ENCODE data around the gene GSTCD.

The GSTCD gene

DNA sequence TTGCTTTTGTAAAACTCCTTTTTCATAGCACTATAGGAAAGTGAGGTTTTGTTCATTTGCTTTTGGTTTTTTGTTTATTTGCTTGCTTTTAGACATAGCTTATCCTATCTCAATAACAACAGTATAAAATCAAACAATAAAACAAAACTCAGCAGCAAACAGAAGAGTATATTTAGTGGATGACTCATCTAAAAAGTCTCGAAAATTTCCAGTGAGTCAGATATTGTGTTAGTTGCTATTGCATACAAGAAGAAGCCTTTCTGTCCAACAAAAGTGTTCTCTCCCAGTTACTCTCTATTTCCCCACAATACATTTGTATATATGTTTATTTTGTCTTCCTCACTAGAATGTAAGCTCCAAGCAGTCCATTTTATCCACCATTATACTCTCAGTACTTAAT lies 150.6 kb downstream of the GSTCD start:
- H3K27ac Mint-ChIP-seq: no peak overlapping the region
- H3K36me3 Mint-ChIP-seq: peaks cover 22% of the 10 kb centered on the region
- H3K9me3 Mint-ChIP-seq (ENCODE audit: low read depth): peaks cover 34% of the 10 kb centered on the region
- no peaks in the 10 kb centered on the region for H3K27me3 Mint-ChIP-seq
- H3K4me1 Mint-ChIP-seq (ENCODE audit: low read depth): no peaks in the 10 kb centered on the region
- no peak overlapping the region for H3K4me3 Mint-ChIP-seq

DNA sequence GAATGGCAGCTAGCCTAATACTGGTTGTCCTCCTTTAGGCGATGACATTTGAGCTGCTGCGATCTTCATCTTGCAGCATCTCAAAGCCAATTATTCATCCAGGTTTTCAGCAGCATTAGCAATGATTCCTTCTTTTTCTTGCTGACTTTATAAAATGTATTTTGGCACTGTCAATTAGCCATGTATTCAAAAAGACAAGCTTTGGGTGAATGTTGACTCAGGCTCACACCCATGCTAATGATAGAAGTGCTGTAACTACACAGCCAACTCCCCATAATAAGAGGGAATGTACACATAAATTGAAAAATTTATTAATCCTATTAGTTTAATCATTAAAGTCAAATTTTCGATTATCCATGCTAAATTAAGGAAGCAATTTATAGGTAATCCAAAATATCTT lies 162.4 kb downstream of the GSTCD start:
- H3K4me3 Mint-ChIP-seq: no peak overlapping the region
- H3K4me1 Mint-ChIP-seq (ENCODE audit: low read depth): no peaks in the 10 kb centered on the region
- peaks cover 4% of the 10 kb centered on the region for H3K27me3 Mint-ChIP-seq
- H3K36me3 Mint-ChIP-seq: no peaks in the 10 kb centered on the region
- H3K27ac Mint-ChIP-seq: no peak overlapping the region
- H3K9me3 Mint-ChIP-seq (ENCODE audit: low read depth): peaks cover 8% of the 10 kb centered on the region

DNA sequence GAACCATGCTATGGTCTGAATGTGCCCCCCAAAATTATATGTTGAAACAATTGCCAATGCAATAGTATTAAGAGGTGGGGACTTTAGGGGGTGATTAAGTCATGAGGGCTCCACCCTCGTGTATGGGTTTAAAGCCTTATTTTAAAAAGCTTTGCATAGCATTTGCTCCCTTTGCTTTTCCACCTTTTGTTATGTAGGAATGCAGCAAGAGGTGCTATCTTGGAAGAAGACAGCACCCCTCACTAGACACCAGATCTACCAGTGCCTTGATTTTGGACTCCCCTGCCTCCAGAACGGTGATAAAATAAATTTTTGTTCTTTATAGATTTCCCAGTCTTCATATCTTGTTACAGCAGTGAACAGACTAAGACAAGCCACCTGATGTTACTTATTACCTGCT lies 163.4 kb downstream of the GSTCD start:
- H3K36me3 Mint-ChIP-seq: no peaks in the 10 kb centered on the region
- H3K27me3 Mint-ChIP-seq: peaks cover 4% of the 10 kb centered on the region
- H3K9me3 Mint-ChIP-seq (ENCODE audit: low read depth): peaks cover 4% of the 10 kb centered on the region
- H3K27ac Mint-ChIP-seq: no peak overlapping the region
- H3K4me1 Mint-ChIP-seq (ENCODE audit: low read depth): no peaks in the 10 kb centered on the region
- H3K4me3 Mint-ChIP-seq: no peak overlapping the region

DNA sequence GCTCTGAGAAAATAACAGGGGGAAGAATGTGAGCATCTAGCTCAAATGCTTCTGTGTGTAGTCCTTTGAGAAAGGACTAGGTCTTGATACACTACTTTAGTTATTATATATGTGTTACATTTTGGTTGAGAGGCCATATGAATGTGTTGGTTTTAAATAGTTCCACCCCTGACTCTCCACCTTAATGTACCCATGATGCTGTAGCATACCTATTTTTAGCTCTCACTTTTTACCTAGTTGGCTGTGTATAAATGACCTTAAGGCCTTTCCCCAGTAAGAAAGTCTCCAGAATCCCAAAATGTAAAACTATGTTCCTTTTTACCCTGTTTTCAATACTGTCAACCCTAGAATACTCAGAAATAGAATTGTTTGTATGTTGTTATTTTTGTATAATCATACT lies 166.6 kb downstream of the GSTCD start:
- Mint-ChIP-seq H3K27me3 (no peaks in the 10 kb centered on the region), H3K9me3 (ENCODE audit: low read depth) (no peaks in the 10 kb centered on the region), H3K4me1 (ENCODE audit: low read depth) (no peaks in the 10 kb centered on the region), H3K36me3 (no peaks in the 10 kb centered on the region), H3K27ac (no peak overlapping the region), H3K4me3 (no peak overlapping the region)

DNA sequence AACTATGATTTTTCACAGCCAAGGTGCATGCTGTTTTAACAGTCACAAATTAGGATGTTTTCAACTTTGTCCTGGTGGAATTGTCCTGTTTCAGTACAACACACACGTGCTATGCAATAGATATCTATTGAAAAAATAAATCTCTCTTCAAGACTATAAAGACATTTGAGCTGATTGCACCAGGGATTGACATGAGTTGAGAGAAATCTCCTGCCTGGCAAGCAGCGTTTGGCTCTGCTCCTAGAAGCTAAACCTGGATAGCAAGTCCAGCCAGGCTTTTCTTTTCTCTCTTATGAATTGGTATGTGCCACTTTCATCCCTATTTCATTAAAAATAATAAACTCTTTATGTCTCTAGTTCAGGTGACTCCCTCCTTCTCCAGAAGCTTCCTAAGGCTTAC lies 170.1 kb downstream of the GSTCD start:
- Mint-ChIP-seq H3K27me3 (no peaks in the 10 kb centered on the region), H3K9me3 (ENCODE audit: low read depth) (no peaks in the 10 kb centered on the region), H3K27ac (no peak overlapping the region), H3K36me3 (no peaks in the 10 kb centered on the region), H3K4me3 (no peak overlapping the region), H3K4me1 (ENCODE audit: low read depth) (no peaks in the 10 kb centered on the region)

DNA sequence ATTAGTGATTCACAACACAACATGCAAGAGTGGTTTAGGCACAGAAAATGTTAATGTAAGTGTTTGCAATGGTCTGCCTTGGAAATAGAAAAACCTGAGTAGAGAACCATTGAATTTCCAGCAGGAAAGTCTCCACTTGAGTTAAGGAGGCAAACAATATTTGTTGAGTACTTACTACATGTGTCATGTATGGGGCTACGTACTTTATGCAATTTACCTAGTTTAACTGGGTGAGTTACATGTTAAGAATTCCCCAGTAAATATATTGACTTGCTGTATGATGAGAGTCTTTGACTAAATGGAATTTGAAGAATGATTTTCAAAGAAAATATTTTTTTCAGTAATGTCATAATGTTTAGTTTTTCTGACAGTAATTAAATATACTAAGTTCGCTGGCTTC lies 178.9 kb downstream of the GSTCD start:
- Mint-ChIP-seq H3K4me1 (ENCODE audit: low read depth) (no peaks in the 10 kb centered on the region), H3K27me3 (peaks cover 10% of the 10 kb centered on the region), H3K36me3 (no peaks in the 10 kb centered on the region), H3K4me3 (no peak overlapping the region), H3K9me3 (ENCODE audit: low read depth) (no peaks in the 10 kb centered on the region), H3K27ac (no peak overlapping the region)

DNA sequence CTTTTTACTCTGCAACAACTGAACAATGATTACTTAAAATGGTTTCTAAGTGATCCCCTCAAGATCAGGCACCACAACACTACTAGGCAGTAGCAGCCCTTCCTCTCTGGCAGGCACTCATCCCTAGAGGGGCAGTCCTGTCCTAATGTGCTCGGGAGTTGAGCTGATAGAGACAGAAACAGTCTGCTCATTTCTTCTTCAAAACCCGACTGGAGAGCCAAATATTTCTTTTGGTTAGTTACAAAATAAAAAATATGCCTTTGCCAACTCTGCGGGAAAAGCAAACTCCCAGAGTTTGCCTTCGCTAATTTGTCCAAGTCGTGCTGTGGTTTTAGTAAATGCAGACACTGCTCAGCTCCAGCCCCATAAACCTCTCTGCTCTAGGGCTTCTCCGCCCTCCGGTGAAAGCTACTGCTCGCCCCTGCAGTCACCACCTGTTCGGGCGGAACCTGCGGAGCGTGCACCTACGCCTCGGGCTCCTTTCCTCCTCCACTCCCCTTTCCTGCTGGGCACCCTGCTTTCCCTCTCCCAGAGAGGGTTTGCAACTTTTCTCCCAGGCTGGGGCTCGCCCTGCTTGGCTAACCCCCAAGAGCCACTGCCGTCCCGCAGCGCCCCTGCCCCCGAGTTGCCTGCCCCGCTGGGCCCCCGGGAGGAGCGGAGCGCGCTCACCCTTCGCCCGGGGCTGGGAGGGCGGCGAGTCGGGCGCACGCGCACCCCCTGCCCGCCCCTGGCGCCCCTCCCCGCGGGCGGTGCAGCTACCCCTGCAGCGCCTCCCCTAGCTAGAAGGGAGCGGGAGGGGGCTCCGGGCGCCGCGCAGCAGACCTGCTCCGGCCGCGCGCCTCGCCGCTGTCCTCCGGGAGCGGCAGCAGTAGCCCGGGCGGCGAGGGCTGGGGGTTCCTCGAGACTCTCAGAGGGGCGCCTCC lies 186.3 kb downstream of the GSTCD start, which contains the start of gene NPNT:
TSS of gene NPNT (plus strand) at position 812 of the 923 bp plus-strand sequence. CDS start 182 bp downstream, outside the sequence.
- Mint-ChIP-seq H3K36me3 (no peaks in the 10 kb centered on the region), H3K4me1 (ENCODE audit: low read depth) (peaks cover 14% of the 10 kb centered on the region), H3K27me3 (peaks cover 47% of the 10 kb centered on the region), H3K27ac (no peak within 1 kb of the TSS), H3K9me3 (ENCODE audit: low read depth) (no peaks in the 10 kb centered on the region), H3K4me3 (no peak within 1 kb of the TSS)

DNA sequence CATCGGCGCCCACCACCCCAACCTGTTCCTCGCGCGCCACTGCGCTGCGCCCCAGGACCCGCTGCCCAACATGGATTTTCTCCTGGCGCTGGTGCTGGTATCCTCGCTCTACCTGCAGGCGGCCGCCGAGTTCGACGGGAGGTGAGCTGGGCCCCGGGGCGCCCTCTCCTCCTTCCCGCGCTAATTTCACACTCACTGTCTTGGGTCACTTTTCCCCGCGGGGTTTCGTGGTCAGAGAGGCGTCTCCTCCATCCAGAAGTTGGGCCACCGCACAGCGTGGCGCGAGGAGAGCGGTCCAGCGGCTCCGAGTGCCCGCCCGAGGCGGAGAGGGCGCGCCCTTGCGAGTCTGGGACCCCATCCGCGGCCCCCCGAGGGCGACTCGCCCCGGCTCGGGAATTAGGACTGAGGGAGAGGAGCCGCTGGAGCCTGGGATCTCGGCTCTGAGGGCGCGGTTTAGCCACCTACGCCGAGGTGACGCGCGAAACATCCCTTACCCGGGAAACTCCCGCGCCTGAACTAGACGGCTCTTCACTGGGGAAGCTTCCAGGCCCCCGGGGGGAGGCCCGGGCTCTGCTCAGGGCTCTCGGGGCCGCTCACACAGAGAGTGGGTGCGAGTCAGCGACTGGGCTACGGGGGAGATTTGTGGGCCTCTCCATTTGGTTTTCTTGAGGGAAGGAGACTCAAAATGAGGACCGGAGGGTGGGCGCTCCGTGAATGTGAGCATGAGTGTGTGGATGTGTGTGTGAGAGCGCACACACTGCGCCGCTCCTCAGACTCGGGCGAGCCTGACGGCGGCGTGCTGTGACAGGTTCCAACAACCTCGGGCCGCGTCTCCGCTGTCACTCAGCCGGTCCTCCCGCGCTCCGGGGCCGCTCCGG lies 187.2 kb downstream of the GSTCD start:
- Mint-ChIP-seq H3K4me3 (no peak overlapping the region), H3K9me3 (ENCODE audit: low read depth) (no peaks in the 10 kb centered on the region), H3K27ac (no peak overlapping the region), H3K27me3 (peaks cover 47% of the 10 kb centered on the region), H3K36me3 (no peaks in the 10 kb centered on the region), H3K4me1 (ENCODE audit: low read depth) (peaks cover 14% of the 10 kb centered on the region)

DNA sequence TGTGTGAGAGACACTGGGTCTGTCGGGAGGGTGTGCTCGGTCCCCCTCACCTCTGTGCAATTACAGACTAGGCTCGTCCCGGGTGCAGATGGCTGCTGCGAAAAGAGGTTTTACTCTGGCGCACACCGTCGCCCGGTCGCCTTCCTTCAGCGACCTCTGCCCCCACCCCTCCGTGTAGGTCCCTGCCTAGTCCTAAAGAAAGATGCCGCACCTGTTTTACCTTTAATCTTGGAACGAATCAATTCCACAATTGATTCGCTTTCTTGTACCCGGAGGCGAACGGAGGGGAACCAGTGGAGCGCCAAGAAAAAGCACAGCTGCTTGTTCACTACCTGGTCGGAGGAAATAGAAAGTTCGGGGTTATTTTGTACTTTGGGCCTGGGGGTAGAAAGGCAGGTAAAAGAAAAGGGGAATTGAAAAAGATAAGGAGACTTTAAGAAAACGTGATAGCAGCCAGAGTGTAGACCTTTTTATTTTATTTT lies 187.9 kb downstream of the GSTCD start:
- H3K9me3 Mint-ChIP-seq (ENCODE audit: low read depth): no peaks in the 10 kb centered on the region
- peak overlapping the region; percentile 5 for H3K4me3 Mint-ChIP-seq
- H3K36me3 Mint-ChIP-seq: no peaks in the 10 kb centered on the region
- peaks cover 50% of the 10 kb centered on the region for H3K27me3 Mint-ChIP-seq
- H3K4me1 Mint-ChIP-seq (ENCODE audit: low read depth): peaks cover 14% of the 10 kb centered on the region
- H3K27ac Mint-ChIP-seq: no peak overlapping the region
